GM19397 (cell line): ENCODE measurements around the gene CAPN14.

Source experiments
- ATAC-seq: cut with Tn5 transposase; IDR thresholded peaks from one replicate; pipeline ENCODE4 v1.9.1; 2021; ENCODE audit warnings: mild to moderate bottlenecking, moderate library complexity; ENCODE audit not compliant: unreplicated experiment

Gene CAPN14

DNA sequence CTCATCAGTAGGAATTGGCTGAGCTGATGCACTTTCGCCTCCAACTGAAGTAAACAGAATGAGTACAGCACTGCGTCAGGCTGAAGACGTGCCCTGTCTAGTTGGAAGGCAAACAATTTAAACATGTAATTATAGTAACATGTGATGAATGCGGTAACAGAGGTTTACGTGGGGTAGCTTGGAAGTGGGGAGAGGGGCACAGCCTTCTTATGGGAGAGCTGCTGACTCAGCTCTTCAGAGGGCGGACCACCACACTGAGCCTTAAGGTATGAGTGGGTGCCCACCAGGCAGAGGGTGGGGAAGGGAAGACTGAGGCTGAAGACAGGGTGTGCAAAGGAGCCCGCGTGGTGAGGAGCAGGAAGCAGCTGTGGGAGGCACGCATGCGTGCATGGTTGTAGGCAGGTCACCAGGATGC is 10.4 kb upstream of the CAPN14 start:
- no peak for ATAC-seq

DNA sequence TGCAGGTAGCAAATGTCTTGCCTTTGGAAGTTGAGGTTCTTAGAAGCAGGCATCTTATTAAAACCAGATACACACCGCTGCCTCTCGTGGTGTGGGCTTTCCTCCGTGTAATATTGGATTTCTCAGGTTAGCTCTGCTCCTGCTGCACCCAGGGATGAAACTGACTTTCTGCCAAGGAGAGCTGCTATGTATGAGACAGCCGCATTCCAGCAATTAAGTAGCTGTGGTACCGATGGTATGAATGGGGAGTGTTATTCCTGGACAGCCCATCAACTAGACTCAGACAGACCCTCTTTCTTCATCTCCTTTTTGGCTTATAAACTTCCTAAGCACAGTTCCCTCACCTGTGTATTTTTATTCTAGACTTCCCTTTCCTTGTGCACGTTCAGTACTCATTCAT is 9.8 kb upstream of the CAPN14 start:
- ATAC-seq: no peak

DNA sequence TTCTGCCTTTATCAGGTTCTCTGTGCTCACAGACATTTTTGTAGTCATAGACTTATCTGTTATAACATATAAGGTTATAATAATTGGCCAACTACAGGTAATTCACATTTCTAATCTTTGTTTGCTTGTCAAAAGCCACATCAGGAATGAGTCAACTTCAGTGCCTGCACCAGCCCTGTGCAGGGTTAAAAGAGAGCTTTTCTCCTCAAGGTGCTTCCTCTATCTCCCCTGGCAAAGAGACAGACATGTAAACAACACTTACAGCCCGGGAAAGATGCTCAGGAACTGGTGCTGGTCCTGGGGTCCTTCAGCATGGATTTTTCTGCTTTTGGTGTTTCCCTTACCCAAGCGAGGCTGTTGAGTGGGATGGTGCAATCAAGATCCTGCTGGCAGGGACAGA is 9.0 kb upstream of the CAPN14 start:
- no peak for ATAC-seq

DNA sequence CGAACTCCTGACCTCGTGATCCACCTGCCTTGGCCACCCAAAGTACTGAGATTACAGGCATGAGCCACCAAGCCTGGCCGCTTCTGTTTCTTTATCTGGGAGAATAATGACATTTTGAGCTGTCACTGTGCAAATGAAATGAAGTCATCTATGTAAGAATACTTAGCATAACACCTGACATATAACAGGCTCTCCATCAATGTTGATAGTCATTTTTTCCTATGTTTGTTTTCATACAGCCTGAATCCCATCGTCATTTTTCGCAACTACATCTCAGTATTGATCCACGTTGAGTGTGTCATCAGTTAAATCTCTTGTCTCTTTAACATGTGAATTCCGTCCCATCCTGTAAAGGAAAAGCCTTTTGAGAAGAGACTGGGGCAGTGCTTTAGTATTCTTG is 6.4 kb upstream of the CAPN14 start:
- ATAC-seq: no peak

DNA sequence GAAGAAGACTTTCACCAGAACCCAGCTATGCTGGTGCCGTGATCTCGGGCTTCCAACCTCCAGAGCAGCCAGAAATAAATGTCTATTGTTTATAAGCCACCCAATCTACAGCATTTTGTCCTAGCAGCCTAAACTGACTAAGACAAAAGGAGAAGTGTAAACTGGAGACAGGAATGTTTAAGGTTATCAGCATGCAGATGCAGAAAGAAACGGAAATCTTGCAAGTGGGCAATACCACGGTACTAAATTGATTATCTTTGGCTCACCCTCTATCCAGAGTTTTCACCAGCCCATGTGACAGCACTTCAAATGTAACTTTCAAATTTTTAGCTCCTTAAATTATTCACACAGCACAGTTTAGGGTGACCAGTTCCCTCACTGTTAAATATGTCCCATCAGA is 5.7 kb upstream of the CAPN14 start:
- ATAC-seq: no peak

DNA sequence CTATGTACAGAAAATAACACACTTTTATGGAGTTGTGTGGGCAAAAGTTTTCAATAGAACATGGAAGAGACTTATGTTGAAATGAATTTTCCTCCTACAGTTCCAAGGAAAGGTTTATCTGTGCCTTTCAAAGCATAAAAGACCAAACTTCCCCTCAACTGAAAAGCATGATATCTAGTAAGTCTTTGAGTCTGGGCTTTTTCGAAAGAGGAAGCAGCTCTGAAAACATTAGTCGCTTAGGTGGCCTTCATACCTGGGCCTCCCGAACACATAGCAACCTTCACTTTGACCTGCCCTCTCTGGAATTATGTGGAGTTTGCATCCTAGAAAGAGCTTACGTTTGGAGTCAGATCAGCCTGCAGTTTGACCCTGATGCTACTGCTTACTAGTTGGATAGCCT is 4.8 kb upstream of the CAPN14 start:
- no peak for ATAC-seq

DNA sequence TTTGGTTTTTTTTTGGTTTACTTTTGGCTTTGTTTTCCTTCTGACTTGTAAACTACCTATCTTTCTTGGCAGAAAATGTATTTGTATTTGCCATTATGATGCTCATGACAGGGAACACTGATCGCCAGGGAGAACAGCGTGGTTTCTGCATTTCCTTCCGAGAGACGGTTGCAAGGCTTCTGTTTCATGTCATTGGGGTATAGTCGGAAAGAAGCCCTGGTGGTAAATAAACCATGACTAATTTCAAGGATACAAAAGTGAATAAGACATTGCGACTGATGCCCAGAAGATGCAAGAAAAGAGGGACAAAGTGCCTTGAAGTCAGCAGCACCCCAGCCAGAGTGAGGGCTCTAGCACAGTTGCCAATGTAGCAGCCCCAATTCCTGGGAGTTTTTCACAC is 4.2 kb upstream of the CAPN14 start:
- ATAC-seq: no peak

DNA sequence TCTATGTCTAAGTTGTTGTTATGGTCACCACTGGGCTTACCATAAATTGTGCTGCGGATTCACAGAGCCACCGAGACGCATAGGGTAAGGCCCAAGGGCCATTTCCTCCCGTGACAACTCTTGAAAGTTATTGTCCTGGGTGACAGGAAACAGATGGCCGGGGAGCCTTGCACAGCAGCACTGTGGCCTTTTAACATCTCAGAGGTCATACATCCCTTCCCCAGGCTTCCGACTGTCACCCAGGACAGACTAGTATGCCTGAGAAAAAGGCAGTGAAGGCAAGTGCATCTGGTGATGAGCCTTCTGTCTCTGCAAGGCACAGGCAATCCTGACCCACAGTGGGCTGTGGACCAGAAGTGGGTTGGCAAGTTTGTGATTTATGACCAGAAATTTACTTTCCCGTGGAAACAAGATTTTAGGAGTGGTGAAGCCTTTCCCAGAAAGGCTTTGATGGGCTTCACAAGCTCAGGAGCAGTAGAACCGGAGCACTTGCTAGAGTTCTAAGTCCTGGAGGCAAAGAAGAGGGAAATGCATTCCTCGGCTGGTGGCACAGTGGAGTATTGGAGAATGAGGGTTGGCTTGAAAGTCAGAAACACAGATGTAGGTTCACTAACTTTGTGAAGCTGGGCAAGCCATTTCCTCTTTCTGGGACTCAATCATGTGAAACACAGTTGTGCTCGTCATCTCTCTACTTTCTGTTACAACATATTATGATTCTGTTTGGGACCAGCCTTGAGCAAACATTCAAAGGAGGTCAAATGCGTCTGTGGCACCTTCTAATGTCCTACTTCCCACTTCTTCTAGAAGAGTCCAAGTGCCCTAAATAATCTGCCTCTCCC is 2.0 kb upstream of the CAPN14 start:
- ATAC-seq: peak; percentile 79

DNA sequence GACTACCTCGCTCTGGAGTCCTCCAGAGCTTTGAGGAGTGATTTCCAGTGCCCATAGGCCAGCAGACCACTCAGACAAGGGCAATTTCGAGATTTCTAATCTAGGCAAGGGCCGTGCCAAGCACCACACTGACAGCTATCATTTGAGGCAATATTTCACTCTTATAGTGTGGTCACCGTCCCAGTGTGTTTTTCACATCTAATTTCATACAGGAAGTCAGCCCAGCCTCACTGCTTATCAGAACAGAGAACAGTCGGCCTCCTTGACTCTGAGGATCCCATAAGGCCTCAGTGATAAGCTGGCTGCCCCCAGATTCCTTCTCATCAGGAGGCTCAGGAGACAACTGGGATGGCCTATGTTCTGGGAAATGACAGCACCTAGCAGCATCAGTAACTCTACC is 581 bp downstream of the CAPN14 start:
- no peak for ATAC-seq

DNA sequence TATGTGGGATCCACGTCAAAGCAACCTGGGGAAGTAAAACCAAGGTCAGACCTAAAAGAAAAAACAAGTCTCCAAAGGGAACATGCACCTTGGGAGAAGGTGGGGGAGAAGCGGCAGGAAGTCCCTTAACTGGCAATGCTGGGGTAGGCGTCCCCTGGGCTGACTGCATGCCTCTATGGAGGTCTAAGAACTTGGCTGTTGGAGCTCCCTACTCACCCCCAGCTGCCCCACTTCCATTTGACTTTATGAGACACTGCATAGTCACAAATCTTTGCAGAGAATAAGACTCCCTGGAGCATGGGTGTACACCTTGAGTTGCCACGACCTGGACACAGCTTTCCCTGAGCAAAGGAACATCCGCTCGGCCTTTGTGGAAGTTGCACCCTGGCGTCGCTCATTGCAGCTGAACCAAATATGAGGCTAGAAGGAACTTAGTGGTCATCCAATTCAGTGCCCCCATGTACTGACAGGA is 2.8 kb downstream of the CAPN14 start:
- ATAC-seq: no peak

DNA sequence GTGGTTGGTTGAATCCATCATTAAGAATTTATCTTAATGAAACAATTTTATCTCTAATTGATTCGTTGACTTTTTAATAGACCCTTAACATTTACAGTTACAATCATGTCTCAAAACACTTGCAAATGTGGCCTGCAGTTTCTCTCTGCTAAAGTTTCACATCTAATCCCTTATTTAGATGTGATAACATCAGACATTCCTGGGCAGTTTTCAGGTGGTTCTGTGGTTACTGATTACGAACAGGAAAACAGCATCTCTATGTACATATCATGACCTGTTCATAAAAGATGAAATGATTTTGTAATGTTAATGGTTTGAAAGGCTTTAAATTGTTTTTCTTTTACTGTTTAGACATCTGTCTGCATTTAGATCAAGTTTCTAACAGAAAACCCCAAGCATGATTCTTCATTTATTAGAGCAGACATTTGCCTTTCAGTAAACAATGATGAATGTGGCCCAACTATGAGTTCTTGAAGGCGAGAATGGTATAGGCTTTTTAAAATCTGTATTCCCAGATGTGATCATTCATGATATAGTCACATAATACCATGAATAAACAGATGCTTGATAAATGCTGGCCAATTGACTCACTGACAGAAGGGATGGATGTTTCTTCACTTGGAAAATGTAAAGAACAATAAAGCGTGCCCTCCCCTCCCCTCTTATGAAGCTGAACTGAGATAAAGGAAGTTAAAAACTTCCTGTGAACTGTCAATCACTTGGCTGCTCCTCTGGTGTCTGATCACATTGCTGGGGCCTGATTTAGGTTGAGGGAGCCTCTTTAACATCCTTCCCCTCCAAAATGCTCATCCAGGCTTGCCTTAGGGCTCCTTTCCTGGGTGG is 3.5 kb downstream of the CAPN14 start:
- ATAC-seq: no peak

DNA sequence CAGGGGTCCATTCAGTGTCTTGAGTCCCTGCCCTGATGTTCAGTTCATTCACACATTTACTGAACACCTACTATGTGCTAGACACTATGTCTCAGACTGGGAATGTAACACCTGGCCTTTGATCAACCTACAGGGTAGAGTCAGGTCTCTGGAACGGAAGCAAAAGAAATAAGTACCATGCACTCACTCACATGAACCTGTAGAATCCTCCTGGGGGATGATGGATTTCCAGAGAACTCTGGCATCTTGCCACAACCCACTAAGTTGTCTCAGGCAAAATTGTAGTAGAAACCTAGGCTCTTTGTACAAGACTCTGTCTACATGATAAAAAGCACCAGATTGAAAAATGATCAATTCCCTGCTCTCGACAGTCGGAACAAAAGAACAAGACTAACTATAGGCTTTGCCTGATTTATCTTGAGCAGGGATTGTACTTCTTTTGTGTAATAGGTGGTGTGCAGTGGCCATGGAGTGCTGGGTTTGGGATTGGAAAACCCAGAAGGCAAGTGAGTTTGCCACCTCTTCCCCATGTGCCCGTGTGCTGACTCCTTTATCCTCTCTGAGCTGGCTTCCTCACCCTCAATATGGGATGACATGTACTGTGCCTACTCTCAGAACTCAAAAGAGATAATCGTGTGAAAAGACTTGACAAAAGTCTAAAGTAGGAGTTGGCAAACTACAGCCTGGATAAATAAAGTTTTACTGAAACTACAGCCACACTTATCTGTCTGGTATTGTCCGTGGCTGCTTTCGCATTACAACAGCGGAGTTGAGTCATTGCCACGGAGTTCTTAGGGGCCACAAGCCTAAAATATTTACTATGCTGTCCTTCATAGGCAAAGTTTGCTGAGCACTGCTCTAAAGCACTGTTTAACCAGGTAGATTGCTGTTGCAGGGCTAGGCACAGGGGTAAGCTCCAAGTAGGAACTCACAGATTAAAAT is 4.4 kb downstream of the CAPN14 start:
- no peak for ATAC-seq

DNA sequence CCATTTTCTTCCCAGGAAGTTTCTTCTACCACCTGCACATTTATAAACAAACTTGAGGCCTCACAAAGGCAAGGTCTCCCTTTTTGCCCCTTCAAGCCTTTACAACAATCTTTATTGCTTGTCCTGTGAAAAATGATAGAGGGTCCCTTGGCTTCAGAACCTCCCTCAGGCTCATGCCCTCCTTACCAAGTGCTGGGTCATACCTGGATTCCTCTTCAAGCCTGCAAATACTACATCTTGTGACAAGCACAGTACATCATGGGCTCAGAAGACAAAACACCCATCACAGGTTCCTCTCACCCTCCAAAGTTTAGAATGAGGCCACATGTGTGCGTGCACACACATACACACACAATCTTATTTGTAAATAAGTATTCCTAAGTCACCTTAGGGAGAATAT is 9.1 kb downstream of the CAPN14 start:
- no peak for ATAC-seq

DNA sequence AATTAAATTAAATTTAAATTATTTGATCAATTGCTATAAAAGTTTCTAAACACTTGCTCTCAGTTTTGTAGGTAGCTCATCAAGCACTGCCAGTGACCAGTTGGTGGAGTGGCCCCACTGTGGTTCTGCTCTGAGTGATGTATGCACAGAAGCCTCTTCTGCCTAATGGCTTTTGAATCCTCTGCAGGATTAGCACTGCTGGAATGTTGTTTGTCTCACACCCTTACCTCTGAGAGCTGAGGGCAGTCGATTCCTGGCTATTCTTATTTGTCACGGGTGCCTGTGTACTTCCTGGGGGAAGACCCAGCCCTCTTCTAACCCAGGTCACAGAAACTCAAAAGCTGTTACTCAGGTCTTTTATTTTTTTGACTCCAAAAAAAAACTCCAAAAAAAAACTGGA is 9.5 kb downstream of the CAPN14 start:
- no peak for ATAC-seq

DNA sequence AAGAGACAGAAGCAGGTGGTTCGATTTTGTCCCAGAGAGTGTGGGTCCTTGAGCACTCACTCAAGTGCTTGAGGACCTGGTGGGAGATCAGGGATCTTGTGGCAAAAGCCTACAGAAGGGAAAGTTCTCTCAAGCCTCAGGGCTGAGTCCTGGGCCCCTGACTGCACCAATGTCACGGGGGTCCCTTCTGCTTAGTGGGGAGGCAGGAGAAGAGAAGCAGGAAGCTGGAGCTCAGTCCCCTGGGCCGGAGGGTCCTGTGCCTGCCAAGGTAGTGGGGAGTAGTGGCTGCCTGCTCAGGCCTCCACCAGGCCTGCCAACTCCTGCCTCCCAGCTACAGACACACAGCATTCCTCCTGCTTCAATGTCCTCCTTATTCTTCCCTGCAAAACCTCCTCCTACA is 11.7 kb downstream of the CAPN14 start:
- ATAC-seq: no peak

DNA sequence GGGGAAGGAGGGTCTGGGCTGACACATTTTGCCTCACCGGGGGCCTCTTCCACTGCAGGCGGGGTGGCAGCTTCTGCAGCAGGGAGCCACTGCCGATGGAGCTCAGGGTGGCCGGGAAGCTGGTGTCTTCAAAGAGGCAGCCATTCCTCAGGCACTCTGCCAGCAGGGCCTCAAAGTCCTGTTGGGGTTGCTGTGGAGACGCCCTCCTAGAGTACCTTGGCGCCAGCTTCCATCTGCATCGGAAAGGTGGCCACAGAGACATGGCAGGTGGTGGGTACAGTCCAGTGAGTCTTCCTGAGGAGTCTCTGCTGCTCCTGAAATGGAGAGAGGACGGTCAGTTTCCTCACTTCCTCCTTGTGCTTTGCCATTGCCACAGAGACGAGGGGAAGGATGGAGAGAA is 12.1 kb downstream of the CAPN14 start:
- no peak for ATAC-seq

DNA sequence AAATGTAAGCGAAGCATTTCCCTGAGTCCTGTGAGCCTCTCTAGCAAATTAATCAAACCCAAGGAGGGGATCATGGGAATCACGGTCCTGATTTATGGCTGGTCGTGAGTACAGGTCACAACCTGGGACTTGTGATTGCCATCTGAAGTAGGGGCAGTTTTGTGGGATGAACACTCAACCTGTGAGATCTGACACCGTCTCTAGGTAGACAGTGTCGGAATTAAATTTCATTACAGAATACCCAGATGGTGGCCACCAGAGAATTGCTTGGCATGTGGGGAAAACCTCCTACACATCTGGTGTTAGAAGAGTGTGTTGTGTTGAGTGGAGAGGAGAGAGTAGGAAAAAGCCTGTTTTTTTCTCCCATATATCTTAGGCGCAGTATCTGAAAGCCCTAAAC is 12.5 kb downstream of the CAPN14 start:
- no peak for ATAC-seq

DNA sequence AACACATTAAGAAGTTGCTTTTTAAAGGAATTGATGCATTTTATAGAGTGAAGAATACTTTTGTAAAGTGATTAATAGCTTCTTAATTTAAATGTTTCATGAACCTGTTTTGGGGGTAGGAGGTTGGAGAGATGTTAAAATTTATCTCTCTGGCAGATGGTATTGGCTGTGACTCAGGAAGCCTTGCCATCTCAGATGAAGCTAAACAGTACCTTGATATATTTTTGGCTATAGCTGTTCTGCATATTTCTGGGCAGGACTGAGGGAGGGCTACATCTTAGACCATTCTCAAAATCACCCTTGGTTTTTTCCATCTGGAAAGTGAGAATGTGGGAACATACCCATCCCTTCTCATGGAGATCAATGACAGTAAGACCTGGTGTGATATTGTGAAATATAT is 13.4 kb downstream of the CAPN14 start:
- ATAC-seq: no peak

DNA sequence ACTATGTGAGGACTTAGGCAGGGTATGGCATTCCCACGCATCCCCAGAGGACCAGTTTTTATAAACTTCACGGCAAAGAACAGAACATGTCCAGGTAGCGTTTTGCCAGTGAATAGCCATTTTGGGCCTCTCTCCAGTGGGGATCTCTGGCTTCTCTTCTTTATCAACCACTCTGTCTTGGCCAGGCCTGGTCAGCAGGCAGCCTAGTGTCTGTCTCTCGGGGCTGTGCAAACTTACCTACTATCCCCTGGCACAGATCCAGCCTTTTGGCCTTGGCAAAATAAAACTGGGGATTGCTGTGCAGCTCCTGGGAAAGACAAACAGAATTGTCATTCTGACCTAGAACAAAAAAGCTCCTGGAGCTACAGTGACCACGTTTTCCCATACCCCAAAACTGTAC is 14.5 kb downstream of the CAPN14 start:
- ATAC-seq: no peak

DNA sequence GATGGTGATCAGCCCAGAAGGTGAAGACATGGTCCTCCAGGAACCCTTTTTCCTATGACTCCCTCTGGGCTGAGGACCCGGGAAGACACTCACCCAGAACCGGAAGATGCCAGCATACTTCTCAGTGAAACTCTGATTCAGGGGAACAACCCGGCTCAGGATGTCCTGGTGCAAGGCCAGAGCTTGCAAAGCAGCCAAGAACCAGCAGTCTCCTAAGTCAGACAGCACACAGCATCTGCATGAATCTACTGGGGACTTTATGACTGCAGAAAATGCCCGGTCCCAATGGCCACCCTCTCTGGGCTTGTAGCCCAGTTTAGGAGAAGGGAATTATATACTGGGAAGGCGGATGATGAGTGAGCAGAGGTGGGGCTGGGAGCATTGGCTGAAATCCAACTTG is 15.3 kb downstream of the CAPN14 start:
- ATAC-seq: no peak

DNA sequence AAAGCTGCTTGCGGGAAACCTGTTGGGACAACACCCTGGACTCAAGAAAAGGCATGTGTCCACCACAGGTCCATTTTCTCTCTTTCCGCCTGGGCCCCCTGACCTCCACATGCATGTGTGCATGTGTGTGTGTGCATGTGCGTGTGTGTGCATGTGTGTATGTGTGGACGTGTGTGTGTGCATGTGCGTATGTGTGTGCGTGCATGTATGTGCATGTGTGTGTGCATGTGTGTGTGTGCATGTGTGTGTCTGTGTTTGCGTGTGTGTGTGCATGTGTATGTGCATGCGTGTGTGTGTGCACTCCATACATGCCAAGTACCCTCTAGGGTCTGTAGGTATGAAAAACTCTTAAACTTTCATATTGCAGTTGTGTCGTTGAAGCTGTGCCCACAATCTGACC is 16.3 kb downstream of the CAPN14 start:
- no peak for ATAC-seq
